GM18909 (cell line): ENCODE data around the gene KCNV2.
A peak's percentile ranks its signal among the peaks of the same experiment; 100 is the strongest.

ENCODE experiments used
- ATAC-seq: cut with Tn5 transposase; IDR thresholded peaks from one replicate; pipeline ENCODE4 v1.9.1; 2021; ENCODE audit warnings: mild to moderate bottlenecking; ENCODE audit not compliant: unreplicated experiment, poor library complexity

KCNV2 gene

DNA sequence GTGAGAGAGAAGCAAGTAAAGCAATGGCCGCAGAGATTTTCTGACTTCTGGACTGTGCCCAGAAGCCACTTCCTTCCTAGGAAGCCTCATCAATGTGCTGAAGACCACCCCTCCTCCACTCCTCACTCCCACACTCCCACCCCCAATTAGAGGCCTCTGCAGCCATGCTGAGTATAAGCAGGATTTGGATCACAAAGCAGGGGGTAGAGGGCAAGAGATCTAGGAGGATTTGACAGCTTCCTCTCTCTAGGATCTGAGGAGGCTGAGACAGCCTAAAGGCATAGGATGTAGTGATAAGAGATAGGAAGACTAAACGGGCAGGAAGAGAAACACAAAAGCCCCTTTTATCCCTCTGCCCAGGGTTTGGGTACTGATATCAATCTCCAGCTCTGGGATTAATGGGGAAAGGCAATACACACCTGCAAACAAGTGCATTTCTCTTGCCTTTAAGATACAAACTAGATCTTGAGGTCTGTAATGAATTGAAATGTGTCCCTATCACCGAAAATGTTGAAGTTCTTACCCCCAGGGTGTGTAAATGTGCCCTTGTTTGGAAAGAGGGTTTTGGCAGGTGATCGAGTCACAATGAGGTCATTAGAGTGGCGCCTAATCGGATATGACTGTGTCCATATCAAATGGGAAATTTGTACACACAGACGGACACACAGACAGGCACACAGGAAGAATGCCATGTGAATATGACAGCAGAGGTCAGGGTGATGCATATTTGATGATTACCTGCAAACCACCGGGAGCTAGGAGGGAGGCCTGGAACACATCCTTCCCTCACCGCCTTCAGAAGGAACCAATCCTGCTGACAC is 28.5 kb downstream of the KCNV2 start:
- no peak for ATAC-seq

DNA sequence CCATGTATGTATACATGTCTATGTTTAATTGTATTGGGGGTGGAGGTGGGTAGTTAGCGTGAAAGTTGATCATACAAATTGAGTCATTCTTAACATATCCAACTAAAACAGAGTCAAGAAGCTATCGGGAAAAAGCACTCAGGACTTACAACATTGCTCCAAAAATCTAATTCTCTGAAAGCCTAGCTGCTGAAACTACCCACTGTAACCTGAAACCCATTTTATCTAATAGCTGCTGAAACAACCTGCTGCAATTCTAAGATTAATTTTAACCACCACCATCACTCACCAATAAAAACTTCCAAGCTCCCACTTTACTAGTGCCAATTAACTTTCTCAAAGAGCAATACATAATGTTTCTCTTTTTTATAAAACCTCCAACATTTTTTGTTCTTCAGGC is 32.2 kb downstream of the KCNV2 start:
- no peak for ATAC-seq

- no peak for ATAC-seq
Measured at GRCh38 chr9:2755285-2755684, 38.0 kb downstream of the KCNV2 start.

DNA sequence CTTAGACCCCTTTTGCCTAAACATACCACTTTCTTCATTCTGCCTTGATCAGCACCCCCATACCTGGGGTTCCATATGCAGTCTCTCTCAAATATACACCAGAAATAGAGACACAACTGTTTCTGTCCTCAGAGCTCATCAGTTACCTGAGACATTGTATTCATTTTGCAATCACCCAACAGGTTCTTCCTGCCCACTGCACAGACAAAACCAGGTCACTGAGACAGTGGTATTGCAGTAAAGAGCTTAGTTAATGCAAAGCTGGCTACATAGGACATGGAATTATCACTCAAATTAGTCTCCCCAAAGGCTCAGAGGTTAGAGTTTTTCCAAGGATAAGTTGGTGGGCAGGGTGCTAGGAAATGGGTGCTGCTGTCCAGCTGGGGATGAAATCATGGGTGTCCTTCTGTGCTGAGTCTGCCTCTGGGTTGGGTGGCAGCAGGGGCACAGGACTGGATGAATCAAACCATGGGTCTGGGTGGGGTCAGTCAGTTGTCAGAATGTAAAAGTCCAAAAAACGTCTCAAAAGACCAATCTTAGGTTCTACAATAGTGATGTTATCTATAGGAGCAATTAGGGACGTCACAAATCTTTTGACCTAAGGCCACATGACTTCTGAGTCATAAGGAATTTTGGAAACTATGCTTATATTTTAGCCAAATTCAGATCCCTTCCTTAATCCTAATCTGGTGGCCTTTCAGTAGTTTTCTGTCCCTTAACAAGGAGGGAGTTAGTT is 41.0 kb downstream of the KCNV2 start:
- ATAC-seq = no peak

DNA sequence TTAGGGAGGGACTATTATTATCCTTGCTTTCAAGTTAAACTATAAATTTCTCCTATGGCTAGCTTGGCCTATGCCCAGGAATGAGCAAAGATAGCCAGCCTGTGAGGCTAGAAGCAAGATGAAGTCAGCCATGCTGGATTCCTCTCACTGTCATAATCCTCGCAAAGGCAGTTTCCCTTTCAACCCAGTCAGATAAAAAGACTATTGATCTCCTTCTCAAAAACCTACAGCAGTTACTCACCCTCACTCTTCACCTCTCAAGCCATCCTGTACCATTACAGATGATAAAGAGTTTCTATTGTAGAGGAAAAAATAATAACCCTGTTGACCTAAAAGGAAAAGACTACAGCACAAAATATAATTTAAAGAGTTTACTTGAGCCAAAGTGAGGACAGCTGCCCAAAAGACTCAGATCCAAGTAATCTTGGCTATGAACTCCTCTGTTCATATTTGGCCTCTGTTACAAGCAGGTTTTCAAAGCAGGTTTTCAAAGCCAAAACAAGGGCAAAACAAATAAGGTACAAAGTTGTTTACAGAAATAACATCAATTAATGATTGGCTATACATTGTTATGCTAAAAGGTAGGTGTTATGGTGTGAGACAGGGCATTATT is 41.7 kb downstream of the KCNV2 start:
- no peak for ATAC-seq

DNA sequence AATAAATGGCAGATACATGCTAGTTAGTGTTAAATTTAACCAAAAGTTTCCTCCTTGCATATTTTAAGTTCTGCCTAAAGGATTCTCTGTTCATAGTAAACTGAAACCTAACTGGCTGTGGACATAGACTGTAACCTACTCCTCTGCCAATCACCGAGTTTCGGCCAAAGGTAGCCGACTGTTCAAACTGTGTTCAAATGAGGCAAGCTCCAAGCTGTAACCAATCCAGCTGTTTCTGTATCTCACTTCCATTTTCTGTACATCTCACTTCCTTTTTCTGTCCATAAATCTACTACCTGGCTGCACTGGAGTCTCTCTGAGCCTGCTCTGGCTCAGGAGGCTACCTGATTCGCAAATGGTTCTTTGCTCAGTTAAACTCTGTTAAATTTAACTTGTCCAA is 44.1 kb downstream of the KCNV2 start:
- ATAC-seq = peak; percentile 55

GRCh38 chr9:2764353-2764752 is 47.0 kb downstream of the KCNV2 start:
- ATAC-seq = peak; percentile 78

- no peak for ATAC-seq
Measured at GRCh38 chr9:2765250-2765880, 48.1 kb downstream of the KCNV2 start.

DNA sequence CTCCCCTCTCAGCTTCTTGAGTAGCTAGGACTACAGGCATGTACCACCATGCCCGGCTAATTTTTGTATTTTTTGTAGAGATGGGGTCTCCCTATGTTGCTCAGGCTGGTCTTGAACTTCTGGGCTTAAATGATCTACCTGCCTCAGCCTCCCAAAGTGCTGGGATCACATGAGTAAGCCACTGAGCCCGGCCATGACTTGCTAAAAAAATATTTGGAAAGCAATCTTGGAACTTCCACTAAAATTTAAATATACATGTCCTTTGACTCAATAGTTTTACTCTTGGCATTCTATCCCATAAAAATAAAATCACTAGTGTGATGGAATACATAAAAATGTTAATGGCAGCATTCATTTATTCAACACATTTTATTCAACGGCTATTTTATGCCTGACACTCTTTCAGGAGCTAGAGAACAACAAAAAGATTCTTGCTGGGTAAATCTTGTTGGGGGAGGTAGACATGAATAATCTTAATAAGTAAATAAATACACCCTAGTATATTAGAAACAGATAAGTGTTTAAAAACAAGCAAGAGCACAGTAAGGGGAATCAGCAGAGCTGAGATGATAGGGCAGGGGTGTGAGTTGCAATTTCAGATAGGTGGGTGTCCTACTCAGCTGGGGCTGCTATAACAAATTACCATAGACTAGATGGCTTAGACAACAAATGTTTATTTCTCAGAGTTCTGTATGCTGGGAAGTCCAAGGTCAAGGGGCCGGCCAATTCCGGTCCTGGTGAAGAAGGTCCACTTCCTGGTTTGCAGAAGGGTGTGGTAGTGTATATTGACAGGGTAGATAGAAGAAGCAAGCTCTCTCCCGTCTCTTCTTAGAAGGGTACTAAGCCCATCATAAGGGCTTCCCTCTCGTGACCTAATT is 50.7 kb downstream of the KCNV2 start:
- no peak for ATAC-seq

- ATAC-seq = no peak
Measured at GRCh38 chr9:2771087-2771486, 53.8 kb downstream of the KCNV2 start.

DNA sequence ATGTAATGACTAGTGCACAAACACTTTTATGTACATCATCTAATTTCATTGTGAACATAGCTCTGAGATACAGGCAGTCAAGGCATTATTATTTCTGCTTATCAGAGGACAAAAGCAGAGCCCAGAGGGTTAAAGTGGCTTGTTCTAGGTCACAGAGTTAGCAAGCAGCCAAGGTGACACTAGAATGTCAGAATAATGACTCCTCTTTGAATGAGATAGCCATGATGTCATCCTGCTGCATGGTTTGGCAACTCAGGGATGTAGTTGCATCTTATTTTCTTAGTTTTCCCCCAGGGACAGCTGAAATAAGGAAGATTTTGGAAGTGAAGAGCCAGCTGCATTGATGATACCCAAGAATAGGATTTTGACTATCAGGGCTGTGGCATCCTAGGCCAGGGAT is 54.4 kb downstream of the KCNV2 start:
- no peak for ATAC-seq

DNA sequence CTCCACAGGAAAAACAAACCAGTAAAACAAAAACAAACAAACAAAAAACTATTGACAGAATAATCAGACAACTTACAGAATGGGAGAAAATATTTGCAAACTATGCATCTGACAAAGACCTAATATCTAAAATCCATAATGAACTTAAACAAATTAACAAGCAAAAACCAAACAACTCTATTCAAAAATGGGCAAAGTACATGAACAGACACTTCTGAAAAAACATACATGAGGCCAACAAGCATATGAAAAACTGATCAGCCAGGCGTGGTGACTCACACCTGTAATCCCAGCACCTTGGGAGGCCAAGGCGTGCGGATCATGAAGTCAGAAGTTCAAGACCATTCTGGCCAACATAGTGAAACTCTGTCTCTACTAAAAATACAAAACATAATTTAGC is 60.1 kb downstream of the KCNV2 start:
- ATAC-seq = no peak

DNA sequence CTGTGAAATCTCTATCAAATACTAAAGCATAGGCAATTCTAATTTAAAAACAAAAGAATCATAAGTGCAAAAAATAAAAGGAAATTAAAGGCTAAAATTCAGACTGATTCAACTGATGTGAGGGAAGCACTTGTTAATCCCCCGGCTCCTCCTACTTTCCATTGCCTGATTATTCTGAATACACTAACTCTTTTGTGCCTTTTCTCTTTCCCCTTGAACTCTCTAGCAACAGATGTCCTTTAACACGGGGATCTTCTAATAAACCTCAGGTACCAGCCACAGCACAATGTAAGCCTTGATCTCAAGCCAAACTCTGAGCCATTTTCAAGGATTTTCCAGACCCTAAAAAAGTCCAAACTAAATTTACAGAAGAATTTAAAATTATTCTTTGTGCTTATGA is 61.5 kb downstream of the KCNV2 start:
- no peak for ATAC-seq
